K562 (cell line): Measurements from ENCODE around the gene MANBA. TPM values are rescaled to one million over a fixed set of nuclear protein-coding genes. Genes with fewer than 3 reads are reported as not detected.

Experiments
- ATAC-seq: fragments of 200-7000 bp; cut with Tn5 transposase; 3 replicates; pipeline ENCODE4 v1.9.1; 2020; ENCODE audit warnings: moderate library complexity
- BruUV-seq: library from RNA; stranded (reverse); fragments of 400-500 nt; replicated peaks from 2 replicates; lab custom pipeline; 2021; lab: Mats Ljungman, UMichigan
- CTCF ChIA-PET: fragments of 300-600 bp; formaldehyde crosslinking; extraction: SDS; loops from one replicate; lab custom pipeline; 2021; ENCODE audit warnings: low intra/inter-chr PET ratio; lab: Yijun Ruan, JAX
- POLR2A ChIA-PET: fragments of 300-600, 350-650 bp; sonication (Branson Sonifier 250); formaldehyde crosslinking; extraction: SDS; loops from one replicate; lab custom pipeline; 2021; ENCODE audit warnings: antibody characterized with exemption, inconsistent platforms; lab: Yijun Ruan, JAX
- DNase-seq, 4 experiments: peaks; one replicate each; pipeline versions ENCODE4 v3.0.0 to v3.0.0-alpha.2; 2011 to 2018; ENCODE audit warnings: low spot score in 3 of 4, mixed read lengths in 3 of 4; ENCODE audit errors: extremely low read depth in 1 of 4
- FAIRE-seq: peaks from 2 replicates; lab custom pipeline; 2011; peaks lifted over from hg19 to GRCh38; lab: Jason Lieb, UNC
- H2AFZ ChIP-seq: 2 replicates; pipeline ENCODE4 v1.6.0; 2011; ENCODE audit warnings: low read depth, low read length, control low read depth, inconsistent platforms
- H3K27ac ChIP-seq: fragments of 200-600 bp; 3 replicates; pipeline ENCODE4 v1.8.0; 2011; ENCODE audit warnings: low read depth, mild to moderate bottlenecking, control low read depth, inconsistent platforms, low read length, moderate library complexity, mixed read lengths; ENCODE audit errors: extremely low read depth
- H3K27me3 ChIP-seq, 2 experiments: fragments of 300-600 bp in 1 of 2; 2 replicates in 1 of 2; 3 replicates in 1 of 2; pipeline versions ENCODE4 v1.6.0 to v1.8.0; 2011; ENCODE audit warnings: inconsistent platforms in 2 of 2, low read length in 2 of 2, mild to moderate bottlenecking in 1 of 2, mixed read lengths in 1 of 2, moderate library complexity in 1 of 2; ENCODE audit not compliant: control insufficient read depth in 2 of 2, insufficient read depth in 2 of 2
- H3K36me3 ChIP-seq: fragments of 300-600 bp; 3 replicates; pipeline ENCODE4 v1.8.0; 2011; ENCODE audit warnings: mild to moderate bottlenecking, low read length, inconsistent platforms; ENCODE audit not compliant: control insufficient read depth, insufficient read depth
- H3K4me1 ChIP-seq, 2 experiments: fragments of 200-600 bp in 1 of 2; replicated peaks in 1 of 2; 2 replicates in 1 of 2; 3 replicates in 1 of 2; pipeline versions ENCODE4 v1.5.1 to v1.8.0; 2011; ENCODE audit warnings: inconsistent platforms in 2 of 2, low read length in 2 of 2, mild to moderate bottlenecking in 1 of 2, mixed read lengths in 1 of 2, moderate library complexity in 1 of 2; ENCODE audit not compliant: control insufficient read depth in 2 of 2, insufficient read depth in 2 of 2
- H3K4me2 ChIP-seq: 2 replicates; pipeline ENCODE4 v1.6.1; 2011; ENCODE audit warnings: low read length, control low read depth, inconsistent platforms, mixed read lengths; ENCODE audit not compliant: insufficient read depth
- H3K4me3 ChIP-seq: fragments of 200-600 bp; sonication (generic), shearing (Covaris generic); 2 replicates; pipeline ENCODE4 v1.5.1; 2016; ENCODE audit warnings: control low read depth, inconsistent platforms
- H3K79me2 ChIP-seq: fragments of 200-600 bp; 3 replicates; pipeline ENCODE4 v1.8.0; 2011; ENCODE audit warnings: low read length, inconsistent platforms; ENCODE audit not compliant: control insufficient read depth, insufficient read depth
- H3K9ac ChIP-seq, 2 experiments: 2 replicates each; pipeline versions ENCODE4 v1.6.0 to v1.6.1; 2011; ENCODE audit warnings: low read depth in 2 of 2, low read length in 2 of 2, control low read depth in 1 of 2, inconsistent platforms in 1 of 2, mild to moderate bottlenecking in 1 of 2, mixed read lengths in 1 of 2; ENCODE audit not compliant: insufficient read depth in 1 of 2
- H3K9me1 ChIP-seq: one replicate; pipeline ENCODE4 v1.6.0; 2011; ENCODE audit warnings: inconsistent platforms, mild to moderate bottlenecking, low read length, moderate library complexity; ENCODE audit not compliant: control insufficient read depth, insufficient read depth
- H3K9me3 ChIP-seq: replicated peaks from 2 replicates; pipeline ENCODE4 v1.5.1; 2011; ENCODE audit warnings: low read depth, low read length, inconsistent platforms; ENCODE audit not compliant: control insufficient read depth, insufficient read depth
- H4K20me1 ChIP-seq: replicated peaks from 2 replicates; pipeline ENCODE4 v1.6.1; 2011; ENCODE audit warnings: low read length, inconsistent platforms, mixed read lengths; ENCODE audit not compliant: control insufficient read depth, insufficient read depth
- ATF2 ChIP-seq: sonication (generic); formaldehyde crosslinking; IDR thresholded peaks from 2 replicates; pipeline ENCODE4 v1.8.1; 2022; ENCODE audit warnings: missing genetic modification reagents
- ETV6 ChIP-seq, 3 experiments: fragments of 150-350 bp in 1 of 3; sonication (generic) in 1 of 3; formaldehyde crosslinking in 1 of 3; IDR thresholded peaks; 2 replicates each; pipeline versions ENCODE4 v1.6.1 to v1.8.0; 2014 to 2022; ENCODE audit warnings: borderline replicate concordance in 2 of 3, low read depth in 2 of 3, antibody characterized with exemption in 1 of 3, low read length in 1 of 3, mild to moderate bottlenecking in 1 of 3, missing genetic modification reagents in 1 of 3
- GATAD2A ChIP-seq: fragments of 450-650 bp; IDR thresholded peaks from 2 replicates; pipeline ENCODE4 v1.6.1; 2017
- HDAC1 ChIP-seq, 2 experiments: fragments of 450-650 bp; IDR thresholded peaks; 2 replicates each; pipeline ENCODE4 v1.6.1; 2016 to 2017; ENCODE audit warnings: inconsistent platforms in 1 of 2, mild to moderate bottlenecking in 1 of 2, moderate library complexity in 1 of 2
- IRF1 ChIP-seq: sonication (generic); formaldehyde crosslinking; IDR thresholded peaks from 2 replicates; pipeline ENCODE4 v1.8.0; 2022; ENCODE audit warnings: missing genetic modification reagents, mild to moderate bottlenecking, borderline replicate concordance
- KDM2B ChIP-seq: fragments of 250-450 bp; sonication (Bioruptor Pico); IDR thresholded peaks from 2 replicates; pipeline ENCODE4 v1.8.0; 2021; ENCODE audit warnings: mild to moderate bottlenecking, moderate library complexity
- KLF10 ChIP-seq: fragments of 250-450 bp; sonication (Bioruptor Pico); IDR thresholded peaks from 2 replicates; pipeline ENCODE4 v1.6.1; 2021; ENCODE audit warnings: matching md5 sums
- NR2C2 ChIP-seq, 2 experiments: fragments of 200-800 bp in 1 of 2; sonication (Bioruptor generic) in 1 of 2; sonication (generic) in 1 of 2; formaldehyde crosslinking in 1 of 2; IDR thresholded peaks; 2 replicates each; pipeline versions ENCODE4 v1.6.1 to v1.8.0; 2016 to 2022; ENCODE audit warnings: mild to moderate bottlenecking in 1 of 2, missing compliant biosample characterization in 1 of 2, missing genetic modification characterization in 1 of 2, missing genetic modification reagents in 1 of 2
- NR4A1 ChIP-seq, 2 experiments: fragments of 250-450 bp in 1 of 2; fragments of 450-650 bp in 1 of 2; sonication (Bioruptor Pico) in 1 of 2; IDR thresholded peaks; 2 replicates each; pipeline versions ENCODE4 v1.4.0 to v1.6.1; 2016 to 2020; ENCODE audit warnings: mild to moderate bottlenecking in 2 of 2, missing compliant biosample characterization in 1 of 2, missing genetic modification characterization in 1 of 2, moderate library complexity in 1 of 2
- RBM39 ChIP-seq: fragments of 200-400 bp; formaldehyde crosslinking; optimal IDR thresholded peaks from 2 replicates; pipeline ENCODE3; 2018; ENCODE audit warnings: low read depth, low read length
- TGIF2 ChIP-seq: sonication (generic); formaldehyde crosslinking; IDR thresholded peaks from 2 replicates; pipeline ENCODE4 v1.8.1; 2022; ENCODE audit warnings: mild to moderate bottlenecking, missing genetic modification reagents, moderate library complexity
- ZFP91 ChIP-seq: sonication (generic); formaldehyde crosslinking; IDR thresholded peaks from 2 replicates; pipeline ENCODE4 v1.8.0; 2022; ENCODE audit warnings: mild to moderate bottlenecking, missing genetic modification reagents
- ZNF121 ChIP-seq: sonication (generic); formaldehyde crosslinking; conservative IDR thresholded peaks from 2 replicates; pipeline ENCODE4 v1.8.0; 2022; ENCODE audit warnings: missing genetic modification reagents
- ZZZ3 ChIP-seq: fragments of 450-650 bp; IDR thresholded peaks from 2 replicates; pipeline ENCODE4 v1.6.1; 2016; ENCODE audit warnings: antibody characterized with exemption, mild to moderate bottlenecking, moderate library complexity
- whole genome bisulfite sequencing: fragments of 100-300 bp; shearing (Covaris generic); methylation state at CpG from one replicate; pipeline ENCODE4 v1.1.6; 2016; ENCODE audit warnings: low coverage, mixed read lengths; ENCODE audit not compliant: insufficient coverage; ENCODE audit errors: missing lambda C conversion rate; 5-methylcytosine and 5-hydroxymethylcytosine counted together
- in situ Hi-C: fragments of 300-500 bp; cut with MboI; formaldehyde crosslinking; loops from 4 replicates; pipeline ENCODE4 v1.15.0; 2018; ENCODE audit warnings: inconsistent platforms, mixed read lengths
- intact Hi-C: fragments of 100-400 bp; cut with micrococcal nuclease; formaldehyde crosslinking; loops from 2 replicates; pipeline ENCODE4 v1.14.2; 2022
- polyA plus RNA-seq, 8 experiments: library from polyadenylated mRNA; depleted of rRNA in 4 of 8; stranded (reverse) in 5 of 8; unstranded in 3 of 8; fragments of >200 nt; fragmentation: Nextera tagmentation in 2 of 8; fragmentation: Illumina TruSeq in 1 of 8; extraction: Ambion mirVana in 2 of 8; extraction: Trizol in 1 of 8; gene quantifications; 2 replicates each; pipeline versions ENCODE4 v1.2.1 to v1.2.3, GENCODE V29; 2011 to 2014; ENCODE audit warnings: inconsistent platforms in 1 of 8, missing spikeins in 1 of 8
- total RNA-seq, 7 experiments: library from RNA; depleted of rRNA in 6 of 7; stranded (reverse); fragments of >200 nt in 6 of 7; fragmentation: Illumina TruSeq in 2 of 7; extraction: Trizol in 2 of 7; gene quantifications; 2 replicates each; pipeline versions ENCODE4 v1.2.1 to v1.2.3, GENCODE V29; 2011 to 2021; ENCODE audit warnings: low replicate concordance in 1 of 7

Gene MANBA
- total and polyA plus RNA-seq, 9 of the 15 experiments (the other 6 are each of a cell fraction or from before 2014, with no cell fraction given) = 1.8 to 12.9 (median 7.7) TPM

GRCh38 chr4:102758241-102759160 is 2.3 kb downstream of the MANBA start:
- Histone ChIP-seq H3K79me2 (peaks cover 24% of the 10 kb centered on the region), H3K27ac (no peak overlapping the region), H3K9me3 (no peaks in the 10 kb centered on the region), H2AFZ (no peak overlapping the region), H3K9me1 (no peaks in the 10 kb centered on the region), H3K4me1 (peaks cover 4 to 10% of the 10 kb centered on the region in 2 experiments; a peak in 4 of 5 replicates), H4K20me1 (no peaks in the 10 kb centered on the region), H3K36me3 (no peaks in the 10 kb centered on the region), H3K4me3 (no peak overlapping the region), H3K4me2 (no peak overlapping the region), H3K9ac (no peak overlapping the region), H3K27me3 (no peaks in the 10 kb centered on the region)
- ChIA-PET CTCF (no interaction called here), POLR2A (interaction anchor here (1.2 kb wide), 1 partner anchor 12 kb away, joined by 3 read pairs; no protein-coding TSS in a partner anchor)
- DNase-seq = no peak
- BruUV-seq = no TSS peak
- no peak for FAIRE-seq
- in situ Hi-C loops = no loop called here
- TF ChIP-seq TGIF2 (CRISPR knock-in tag) = no peak
- no peak for TF ChIP-seq GATAD2A
- no peak for TF ChIP-seq ZZZ3
- no peak for TF ChIP-seq ETV6 (IDR thresholded peaks at IDR 0.05; ENCODE audit: borderline replicate concordance in 1 of 2, low read depth in 2 of 2, low read length in 1 of 2)
- no peak for TF ChIP-seq ETV6 (CRISPR knock-in tag; IDR thresholded peaks at IDR 0.05; ENCODE audit: borderline replicate concordance)
- no peak for TF ChIP-seq RBM39
- TF ChIP-seq ATF2 (CRISPR knock-in tag) = no peak
- TF ChIP-seq ZFP91 (CRISPR knock-in tag) = no peak
- TF ChIP-seq HDAC1 (IDR thresholded peaks at IDR 0.05) = no peak
- TF ChIP-seq NR4A1 (CRISPR knock-in tag; IDR thresholded peaks at IDR 0.05) = no peak
- no peak for TF ChIP-seq NR4A1 (tag; IDR thresholded peaks at IDR 0.05)
- no peak for TF ChIP-seq NR2C2 (CRISPR knock-in tag; IDR thresholded peaks at IDR 0.05)
- TF ChIP-seq NR2C2 (tag; IDR thresholded peaks at IDR 0.05) = no peak
- no peak for TF ChIP-seq KLF10 (CRISPR knock-in tag)
- no peak for TF ChIP-seq IRF1 (CRISPR knock-in tag)
- no peak for TF ChIP-seq ZNF121 (CRISPR knock-in tag)
- TF ChIP-seq KDM2B = no peak
- no peak for ATAC-seq
- 68% methylated on average over 6 of the region's 11 CpGs for WGBS
- intact Hi-C loops = no loop called here
